ENCODE data around the gene CAMTA2.

CAMTA2 gene

GRCh38 chr17:4966844-4967538, 20.5 kb downstream of the CAMTA2 start:
- peak; percentile 99 for DNase-seq

GRCh38 chr17:4965311-4965986, 22.0 kb downstream of the CAMTA2 start:
- DNase-seq, result no peak

- no peak for DNase-seq
These were observed 27.1 kb downstream of the CAMTA2 start for GRCh38 chr17:4960279-4960922.

GRCh38 chr17:4959261-4959965, 28.1 kb downstream of the CAMTA2 start:
- DNase-seq, result no peak

- DNase-seq, result no peak
These were observed 29.4 kb downstream of the CAMTA2 start for GRCh38 chr17:4958102-4958501.

GRCh38 chr17:4956493-4957061, 30.9 kb downstream of the CAMTA2 start:
- peak; percentile 41 for DNase-seq

GRCh38 chr17:4955091-4955490, 32.4 kb downstream of the CAMTA2 start:
- DNase-seq, result no peak

- DNase-seq, result no peak
These were observed 34.0 kb downstream of the CAMTA2 start for GRCh38 chr17:4953451-4953961.

- DNase-seq, result no peak
These were observed 36.0 kb downstream of the CAMTA2 start for GRCh38 chr17:4951486-4951885.

GRCh38 chr17:4950746-4951204, 36.7 kb downstream of the CAMTA2 start, which contains the start of gene ENO3:
Gene ENO3, plus strand, starts transcription at chr17:4951119. Its CDS starts 711 bp downstream, at chr17:4951830.
- DNase-seq, result no peak

GRCh38 chr17:4950075-4950745, 37.3 kb downstream of the CAMTA2 start:
- peak; percentile 41 for DNase-seq

GRCh38 chr17:4949321-4950074, 38.0 kb downstream of the CAMTA2 start:
- DNase-seq, result peak; percentile 90

- peak; percentile 90 for DNase-seq
These were observed 38.5 kb downstream of the CAMTA2 start for GRCh38 chr17:4948931-4949320.

- peak; percentile 95 for DNase-seq
These were observed 39.1 kb downstream of the CAMTA2 start, which contains the start of gene PFN1 for GRCh38 chr17:4948166-4948930. Gene PFN1, minus strand, starts transcription at chr17:4948530. Its CDS starts 136 bp downstream, at chr17:4948394.

GRCh38 chr17:4947411-4948165, 39.9 kb downstream of the CAMTA2 start:
- DNase-seq, result peak; percentile 86

- no peak for DNase-seq
These were observed 40.5 kb downstream of the CAMTA2 start for GRCh38 chr17:4947010-4947410.

- no peak for DNase-seq
These were observed 41.0 kb downstream of the CAMTA2 start for GRCh38 chr17:4946312-4946976.

GRCh38 chr17:4945944-4946280, 41.6 kb downstream of the CAMTA2 start:
- DNase-seq, result peak; percentile 31
